Esophagus squamous epithelium (tissue), 4 donors: Measurements from ENCODE around the gene GALNTL6.

ENCODE experiments used
- CTCF ChIP-seq, 6 experiments: fragments of 450-650 bp in 4 of 6; fragments of 200-600 bp in 2 of 6; sonication (generic) in 2 of 6; IDR thresholded peaks; one replicate each; pipeline ENCODE4 v1.5.1; 2016 to 2019; ENCODE audit warnings: antibody characterized with exemption in 6 of 6, mild to moderate bottlenecking in 4 of 6, moderate library complexity in 4 of 6
- POLR2A ChIP-seq, 4 donors: fragments of 450-650 bp; IDR thresholded peaks; one replicate each; pipeline ENCODE4 v1.6.1; 2017; ENCODE audit warnings: antibody characterized with exemption in 4 of 4, mild to moderate bottlenecking in 4 of 4, moderate library complexity in 3 of 4

- TF ChIP-seq CTCF (IDR thresholded peaks at IDR 0.05), result no peak
- TF ChIP-seq POLR2A (IDR thresholded peaks at IDR 0.05), result no peak
Observed at GRCh38 chr4:172055046-172055445, 241.8 kb downstream of the GALNTL6 start.
